ENCODE measurements around the gene POU5F2.

Gene POU5F2

DNA sequence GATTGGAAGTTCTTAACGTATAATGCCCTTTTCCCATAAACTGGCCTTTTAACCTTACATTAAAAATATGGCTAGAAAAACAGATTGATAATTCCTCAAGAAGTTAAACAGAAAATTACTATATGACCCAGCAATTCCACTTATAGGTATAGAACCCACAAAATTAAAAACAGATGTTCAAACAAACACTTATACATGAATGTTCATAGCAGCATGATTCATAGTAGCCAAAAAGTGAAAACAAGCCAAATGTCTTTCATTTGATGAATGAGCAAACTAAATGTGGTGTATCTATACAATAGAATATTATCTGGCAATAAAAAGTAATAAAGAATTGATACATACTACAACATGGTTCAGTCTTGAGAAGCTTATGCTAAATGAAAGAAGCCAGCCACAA lies 35.5 kb downstream of the POU5F2 start:
- DNase-seq (ENCODE audit: low spot score) = no peak
- in situ Hi-C loops (cut with MboI; ENCODE audit: low sequenced_read_pairs, unreplicated experiment) = no loop called here
- no peak for TF ChIP-seq CTCF (IDR thresholded peaks at IDR 0.05; ENCODE audit: borderline replicate concordance, control extremely low read depth, extremely low read depth, insufficient read depth, missing control alignments)

GRCh38 chr5:93704996-93705395 lies 36.4 kb downstream of the POU5F2 start:
- in situ Hi-C loops (cut with MboI; ENCODE audit: low sequenced_read_pairs, unreplicated experiment) = no loop called here
- TF ChIP-seq CTCF (IDR thresholded peaks at IDR 0.05; ENCODE audit: borderline replicate concordance, control extremely low read depth, extremely low read depth, insufficient read depth, missing control alignments) = no peak
- DNase-seq (ENCODE audit: low spot score) = no peak

DNA sequence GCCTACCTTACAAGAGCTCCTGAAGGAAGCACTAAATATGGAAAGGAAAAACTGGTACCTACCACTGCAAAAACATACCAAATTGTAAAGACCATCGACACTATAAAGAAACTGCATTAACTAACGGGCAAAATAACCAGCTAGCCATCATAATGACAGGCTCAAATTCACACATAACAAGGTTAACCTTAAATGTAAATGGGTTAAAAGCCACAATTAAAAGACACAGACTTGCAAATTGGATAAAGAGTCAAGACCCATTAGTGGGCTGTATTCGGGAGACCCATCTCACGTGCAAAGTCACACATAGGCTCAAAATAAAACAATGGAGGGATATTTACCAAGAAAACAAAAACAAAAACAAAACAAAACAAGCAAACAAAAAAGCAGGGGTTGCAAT lies 49.4 kb downstream of the POU5F2 start:
- DNase-seq (ENCODE audit: low spot score) = no peak
- TF ChIP-seq CTCF (IDR thresholded peaks at IDR 0.05; ENCODE audit: borderline replicate concordance, control extremely low read depth, extremely low read depth, insufficient read depth, missing control alignments) = no peak
- in situ Hi-C loops (cut with MboI; ENCODE audit: low sequenced_read_pairs, unreplicated experiment) = no loop called here
